ENCODE results near the gene ZMIZ1. TPM values are rescaled to one million over a fixed set of nuclear protein-coding genes. Genes with fewer than 3 reads are reported as not detected.
A peak's percentile ranks its signal among the peaks of the same experiment; 100 is the strongest.

ZMIZ1 gene
- total RNA-seq, 4 donors from 2014 or later = 18.7 to 188 (median 36.7) TPM

GRCh38 chr10:79124066-79124465 is 55.3 kb downstream of the ZMIZ1 start:
- intact Hi-C loops (cut with DNase I; ENCODE audit: low total_unique reads) = no loop called here
- no peak overlapping the region for H3K27ac ChIP-seq
- no peaks in the 10 kb centered on the region for H3K9me3 ChIP-seq
- no peak for DNase-seq
- TF ChIP-seq CTCF (IDR thresholded peaks at IDR 0.05) (no peak), POLR2A (IDR thresholded peaks at IDR 0.05) (no peak)
- H3K4me3 ChIP-seq = no peak overlapping the region
- peaks cover 19 to 20% of the 10 kb centered on the region in 2 donors for H3K4me1 ChIP-seq
- no peaks in the 10 kb centered on the region for H3K27me3 ChIP-seq
- no peaks in the 10 kb centered on the region for H3K36me3 ChIP-seq

GRCh38 chr10:79125092-79125491 is 56.3 kb downstream of the ZMIZ1 start:
- Histone ChIP-seq H3K4me1 (peaks cover 26 to 30% of the 10 kb centered on the region in 2 donors), H3K27me3 (no peaks in the 10 kb centered on the region), H3K4me3 (no peak overlapping the region), H3K36me3 (no peaks in the 10 kb centered on the region), H3K9me3 (no peaks in the 10 kb centered on the region), H3K27ac (no peak overlapping the region)
- intact Hi-C loops (cut with DNase I; ENCODE audit: low total_unique reads) = no loop called here
- TF ChIP-seq CTCF (IDR thresholded peaks at IDR 0.05) = no peak
- no peak for TF ChIP-seq POLR2A (IDR thresholded peaks at IDR 0.05)
- no peak for DNase-seq

- no peak for TF ChIP-seq CTCF (IDR thresholded peaks at IDR 0.05)
- TF ChIP-seq POLR2A (IDR thresholded peaks at IDR 0.05) = no peak
- H3K27ac ChIP-seq = peak overlapping the region; percentile 28 to 46
- no peaks in the 10 kb centered on the region for H3K36me3 ChIP-seq
- no peak for DNase-seq
- no peaks in the 10 kb centered on the region for H3K27me3 ChIP-seq
- no peak overlapping the region for H3K4me3 ChIP-seq
- no peaks in the 10 kb centered on the region for H3K9me3 ChIP-seq
- H3K4me1 ChIP-seq = peaks cover 26 to 34% of the 10 kb centered on the region in 2 donors
- intact Hi-C loops (cut with DNase I; ENCODE audit: low total_unique reads) = no loop called here
Measured at GRCh38 chr10:79126351-79127080, 57.8 kb downstream of the ZMIZ1 start.

GRCh38 chr10:79127151-79127961 is 58.6 kb downstream of the ZMIZ1 start:
- intact Hi-C loops (cut with DNase I; ENCODE audit: low total_unique reads) = no loop called here
- H3K27ac ChIP-seq = peak overlapping the region; percentile 21 to 34
- H3K4me1 ChIP-seq = peaks cover 26 to 34% of the 10 kb centered on the region in 2 donors
- no peaks in the 10 kb centered on the region for H3K9me3 ChIP-seq
- H3K36me3 ChIP-seq = no peaks in the 10 kb centered on the region
- DNase-seq = peak; percentile 70 to 79
- TF ChIP-seq CTCF (IDR thresholded peaks at IDR 0.05) (no peak), POLR2A (IDR thresholded peaks at IDR 0.05) (no peak)
- H3K27me3 ChIP-seq = no peaks in the 10 kb centered on the region
- no peak overlapping the region for H3K4me3 ChIP-seq
